Measurements from ENCODE around the gene SPOUT1. TPM values are rescaled to one million over a fixed set of nuclear protein-coding genes. Genes with fewer than 3 reads are reported as not detected.
"Not testable (repeated sequence)": the region's sequence is repeated elsewhere in the genome, so short reads cannot be mapped to it uniquely, and the experiment has no call there.

Gene SPOUT1
- total and polyA plus RNA-seq, 8 donors = 14.8 to 32.8 (median 23.3) TPM

DNA sequence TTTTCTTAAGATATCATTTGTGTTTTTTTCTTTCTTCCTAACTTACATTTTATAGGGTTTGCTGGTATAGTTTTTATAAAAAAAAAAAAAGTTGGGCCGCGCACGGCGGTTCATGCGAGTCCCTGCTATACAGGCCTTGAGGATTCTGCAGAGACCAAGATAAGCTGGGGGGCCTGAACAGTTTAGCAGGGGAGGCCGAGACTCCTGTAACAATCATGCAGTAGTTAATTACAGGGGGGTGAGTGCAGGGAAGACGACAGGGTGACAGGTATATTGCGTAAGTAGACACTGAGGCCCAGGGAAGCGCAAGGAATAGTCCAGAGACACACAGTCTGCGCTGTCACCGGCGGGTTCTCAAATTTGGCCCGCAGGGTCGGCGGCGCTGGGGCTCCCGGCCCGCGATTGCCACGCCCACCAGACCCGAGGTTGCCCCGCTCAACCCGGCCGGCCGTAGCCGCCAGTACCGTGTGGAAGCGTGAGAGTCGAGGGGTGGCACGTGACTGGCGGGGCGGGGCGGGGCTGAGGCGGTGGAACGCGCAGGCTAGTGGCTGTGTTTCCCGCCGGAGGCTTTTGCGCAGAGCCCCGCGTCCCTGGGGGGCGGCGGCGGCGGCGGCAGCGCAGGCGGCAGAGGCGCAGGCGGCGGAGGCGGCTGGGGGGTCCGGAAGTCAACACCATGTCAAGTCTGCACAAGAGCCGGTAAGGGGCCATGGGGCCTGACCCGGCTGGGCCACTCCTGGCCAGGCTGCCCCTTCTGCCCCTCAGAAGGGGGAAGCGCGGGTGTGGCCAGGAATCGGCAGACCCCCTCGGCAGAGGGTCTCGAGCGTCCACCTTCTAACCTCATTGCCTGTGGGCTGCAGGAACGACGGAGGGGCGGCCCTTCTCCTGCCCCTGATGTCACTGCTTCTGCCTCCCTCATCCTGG is 42.7 kb downstream of the SPOUT1 start, which contains the start of gene TBC1D13:
Gene TBC1D13 (plus strand): TSS at position 573 of the 921 bp plus-strand sequence. CDS start 101 bp downstream, at position 674.
- Histone ChIP-seq H3K4me3 (peak within 1 kb of the TSS; percentile 84 to 100 (median 98)), H3K36me3 (no peaks in the 10 kb centered on the region), H3K9me3 (no peaks in the 10 kb centered on the region), H3K27me3 (no peaks in the 10 kb centered on the region), H3K27ac (peak within 1 kb of the TSS; percentile 78 to 82 (median 81)), H3K4me1 (peaks cover 4 to 5% (median 4%) of the 10 kb centered on the region in 3 donors)
- FAIRE-seq (no peak), DNase-seq (peak; percentile 85 to 95 (median 90)), ATAC-seq (peak; percentile 98 to 100 (median 99))
- 7 to 8% methylated on average over 58 to 64 of the region's 64 CpGs for WGBS, 2 donors
- intact Hi-C loops (cut with DNase I) = no loop called here
- TF ChIP-seq, protein P1, sequence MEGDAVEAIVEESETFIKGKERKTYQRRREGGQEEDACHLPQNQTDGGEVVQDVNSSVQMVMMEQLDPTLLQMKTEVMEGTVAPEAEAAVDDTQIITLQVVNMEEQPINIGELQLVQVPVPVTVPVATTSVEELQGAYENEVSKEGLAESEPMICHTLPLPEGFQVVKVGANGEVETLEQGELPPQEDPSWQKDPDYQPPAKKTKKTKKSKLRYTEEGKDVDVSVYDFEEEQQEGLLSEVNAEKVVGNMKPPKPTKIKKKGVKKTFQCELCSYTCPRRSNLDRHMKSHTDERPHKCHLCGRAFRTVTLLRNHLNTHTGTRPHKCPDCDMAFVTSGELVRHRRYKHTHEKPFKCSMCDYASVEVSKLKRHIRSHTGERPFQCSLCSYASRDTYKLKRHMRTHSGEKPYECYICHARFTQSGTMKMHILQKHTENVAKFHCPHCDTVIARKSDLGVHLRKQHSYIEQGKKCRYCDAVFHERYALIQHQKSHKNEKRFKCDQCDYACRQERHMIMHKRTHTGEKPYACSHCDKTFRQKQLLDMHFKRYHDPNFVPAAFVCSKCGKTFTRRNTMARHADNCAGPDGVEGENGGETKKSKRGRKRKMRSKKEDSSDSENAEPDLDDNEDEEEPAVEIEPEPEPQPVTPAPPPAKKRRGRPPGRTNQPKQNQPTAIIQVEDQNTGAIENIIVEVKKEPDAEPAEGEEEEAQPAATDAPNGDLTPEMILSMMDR (IDR thresholded peaks at IDR 0.05) = no peak

DNA sequence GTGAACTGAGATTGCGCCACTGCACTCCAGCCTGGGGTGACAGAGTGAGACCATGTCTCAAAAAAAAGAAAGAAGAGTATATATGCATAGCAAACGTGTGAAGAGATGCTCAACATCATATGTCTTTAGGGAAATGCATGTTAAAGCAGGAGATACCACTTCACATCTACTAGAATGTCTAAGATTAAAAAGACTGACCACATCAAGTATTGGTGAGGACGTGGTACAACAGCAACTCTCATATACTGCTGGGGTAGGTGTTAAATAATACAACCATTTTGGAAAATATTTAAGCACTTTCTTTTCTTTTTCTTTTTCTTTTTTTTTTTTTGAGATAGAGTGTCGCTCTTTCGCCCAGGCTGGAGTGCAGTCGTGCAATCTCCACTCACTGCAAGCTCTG is 44.2 kb downstream of the SPOUT1 start:
- TF ChIP-seq, protein P1 (IDR thresholded peaks at IDR 0.05) = no peak
- no peak for ATAC-seq
- 92 to 96% methylated on average over 6 of the region's 6 CpGs for WGBS, 2 donors
- Histone ChIP-seq H3K4me1 (peaks cover 4 to 5% (median 4%) of the 10 kb centered on the region in 3 donors), H3K4me3 (no peak overlapping the region), H3K36me3 (no peaks in the 10 kb centered on the region), H3K27me3 (no peaks in the 10 kb centered on the region), H3K9me3 (no peaks in the 10 kb centered on the region), H3K27ac (no peak overlapping the region)
- no peak for DNase-seq
- no peak for FAIRE-seq
- intact Hi-C loops (cut with DNase I) = no loop called here

DNA sequence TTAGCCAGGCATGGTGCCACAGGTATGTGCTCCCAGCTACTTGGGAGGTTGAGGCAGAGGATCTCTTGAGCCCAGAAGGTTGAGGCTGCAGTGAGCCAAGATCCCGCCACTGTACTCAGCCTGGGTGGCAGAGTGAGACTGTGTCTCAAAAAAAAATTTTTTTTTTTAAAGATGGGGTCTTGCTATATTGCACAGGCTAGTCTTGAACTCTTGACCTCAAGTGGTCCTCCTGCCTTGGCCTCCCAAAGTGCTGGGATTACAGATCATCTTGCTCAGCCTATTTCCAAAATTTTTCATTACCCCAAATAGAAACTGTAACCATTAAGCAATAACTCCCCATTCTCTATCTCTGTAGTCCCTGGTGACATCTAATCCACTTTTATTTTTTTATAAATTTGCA is 46.9 kb downstream of the SPOUT1 start:
- TF ChIP-seq, protein P1 (IDR thresholded peaks at IDR 0.05) = no peak
- intact Hi-C loops (cut with DNase I) = no loop called here
- Histone ChIP-seq H3K27me3 (no peaks in the 10 kb centered on the region), H3K4me3 (no peak overlapping the region), H3K36me3 (no peaks in the 10 kb centered on the region), H3K27ac (no peak overlapping the region), H3K4me1 (no peaks in the 10 kb centered on the region), H3K9me3 (no peaks in the 10 kb centered on the region)
- WGBS, 2 donors = 92 to 97% methylated on average over 1 of the region's 1 CpG
- FAIRE-seq (no peak), ATAC-seq (no peak), DNase-seq (no peak)

DNA sequence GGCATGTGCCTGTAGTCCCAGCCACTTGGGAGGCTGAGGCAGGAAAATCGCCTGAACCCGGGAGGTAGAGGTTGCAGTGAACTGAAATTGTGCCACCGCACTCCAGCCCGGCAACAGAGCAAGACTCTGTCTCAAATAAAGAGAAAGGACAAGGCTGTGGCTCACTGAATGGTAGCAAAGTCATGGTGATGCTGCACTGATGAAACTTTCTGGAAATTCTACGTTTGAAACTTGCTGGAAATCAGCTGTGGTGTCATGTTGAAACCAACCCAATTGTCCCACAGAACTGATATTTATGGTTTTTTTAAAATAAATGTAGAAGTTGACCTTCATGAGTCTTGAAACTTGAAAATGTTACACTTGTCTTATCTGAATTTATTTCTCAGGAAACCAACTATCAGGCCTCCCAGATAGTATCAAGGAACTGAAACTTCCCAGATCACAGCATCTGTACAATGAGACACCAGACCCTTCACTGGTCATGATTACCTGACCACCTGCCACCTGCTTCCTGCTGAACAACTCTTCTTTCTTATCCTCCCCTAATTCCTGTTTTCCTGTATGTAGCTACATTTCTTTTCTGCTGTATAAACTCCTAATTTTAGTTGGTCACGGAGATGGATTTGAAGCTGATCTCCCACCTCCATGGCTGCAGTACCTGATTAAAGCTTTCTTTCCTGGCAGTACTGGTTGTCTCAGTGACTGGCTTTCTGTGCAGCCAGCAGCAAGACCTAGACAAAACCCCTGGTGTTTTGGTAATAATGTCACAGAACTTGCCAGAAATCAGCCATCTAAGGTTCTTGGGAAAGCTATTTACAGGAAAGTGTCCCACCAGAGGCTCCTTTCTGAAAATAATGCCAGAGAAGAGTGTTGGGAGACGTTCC is 48.2 kb downstream of the SPOUT1 start:
- DNase-seq (no peak), FAIRE-seq (no peak), ATAC-seq (no peak)
- TF ChIP-seq, protein P1 (IDR thresholded peaks at IDR 0.05) = no peak
- Histone ChIP-seq H3K27me3 (no peaks in the 10 kb centered on the region), H3K36me3 (no peaks in the 10 kb centered on the region), H3K4me1 (no peaks in the 10 kb centered on the region), H3K27ac (no peak overlapping the region), H3K4me3 (no peak overlapping the region), H3K9me3 (no peaks in the 10 kb centered on the region)
- intact Hi-C loops (cut with DNase I) = no loop called here
- 79 to 80% methylated on average over 7 of the region's 7 CpGs for WGBS, 2 donors

DNA sequence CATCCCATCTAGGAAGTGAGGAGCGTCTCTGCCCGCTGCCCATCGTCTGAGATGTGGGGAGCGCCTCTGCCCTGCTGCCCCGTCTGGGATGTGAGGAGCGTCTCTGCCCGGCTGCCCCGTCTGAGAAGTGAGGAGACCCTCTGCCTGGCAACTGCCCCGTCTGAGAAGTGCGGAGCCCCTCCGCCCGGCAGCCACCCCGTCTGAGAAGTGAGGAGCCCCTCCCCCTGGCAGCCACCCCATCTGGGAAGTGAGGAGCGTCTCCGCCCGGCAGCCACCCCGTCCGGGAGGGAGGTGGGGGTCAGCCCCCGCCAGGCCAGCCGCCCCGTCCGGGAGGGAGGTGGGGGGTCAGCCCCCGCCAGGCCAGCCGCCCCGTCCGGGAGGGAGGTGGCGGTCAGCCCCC is 49.5 kb downstream of the SPOUT1 start:
- H3K4me3 ChIP-seq; H3K27ac ChIP-seq; H3K27me3 ChIP-seq; FAIRE-seq; H3K36me3 ChIP-seq; H3K4me1 ChIP-seq; intact Hi-C loops (cut with DNase I); ATAC-seq; H3K9me3 ChIP-seq: not testable (repeated sequence)
- DNase-seq = peak in 1 of 6 donors; percentile 53
- WGBS, 2 donors = 95 to 96% methylated on average over 16 to 27 of the region's 27 CpGs
